HepG2 (cell line): ENCODE data around the gene GADD45B. TPM values are rescaled to one million over a fixed set of nuclear protein-coding genes. Genes with fewer than 3 reads are reported as not detected.
A peak's percentile ranks its signal among the peaks of the same experiment; 100 is the strongest.

ENCODE experiments used
- ATF7 ChIP-seq, 2 experiments: fragments of 450-650 bp in 1 of 2; sonication (generic) in 1 of 2; formaldehyde crosslinking in 1 of 2; IDR thresholded peaks; 2 replicates each; pipeline versions ENCODE4 v1.4.0 to v1.6.1; 2016 to 2020; ENCODE audit warnings: antibody characterized with exemption in 1 of 2, mild to moderate bottlenecking in 1 of 2, missing genetic modification reagents in 1 of 2
- CREM ChIP-seq, 2 experiments: sonication (generic) in 1 of 2; formaldehyde crosslinking in 1 of 2; IDR thresholded peaks; 2 replicates each; pipeline versions ENCODE4 v1.4.0 to v1.6.1; 2016 to 2020; ENCODE audit warnings: antibody characterized with exemption in 1 of 2, mild to moderate bottlenecking in 1 of 2, missing genetic modification reagents in 1 of 2
- DBP ChIP-seq: sonication (generic); formaldehyde crosslinking; IDR thresholded peaks from 2 replicates; pipeline ENCODE4 v1.4.0; 2020; ENCODE audit warnings: missing genetic modification reagents; ENCODE audit errors: not compliant biosample characterization
- HDAC1 ChIP-seq: sonication (generic); formaldehyde crosslinking; IDR thresholded peaks from 2 replicates; pipeline ENCODE4 v1.5.1; 2020; ENCODE audit warnings: mild to moderate bottlenecking, missing genetic modification reagents
- MEIS2 ChIP-seq: sonication (generic); formaldehyde crosslinking; IDR thresholded peaks from 2 replicates; pipeline ENCODE4 v1.9.0; 2021; ENCODE audit warnings: mild to moderate bottlenecking, missing genetic modification reagents
- MLLT10 ChIP-seq: sonication (generic); formaldehyde crosslinking; IDR thresholded peaks from 2 replicates; pipeline ENCODE4 v1.4.0; 2020; ENCODE audit warnings: missing genetic modification reagents
- NFKBIZ ChIP-seq: IDR thresholded peaks from 2 replicates; pipeline ENCODE4 v1.6.1; 2018; ENCODE audit warnings: missing genetic modification reagents, missing compliant biosample characterization
- STAT6 ChIP-seq: sonication (generic); formaldehyde crosslinking; IDR thresholded peaks from 2 replicates; pipeline ENCODE4 v1.4.0; 2020; ENCODE audit warnings: missing genetic modification reagents, mild to moderate bottlenecking, borderline replicate concordance
- ZBTB14 ChIP-seq: sonication (generic); formaldehyde crosslinking; IDR thresholded peaks from 2 replicates; pipeline ENCODE4 v1.4.0; 2020; ENCODE audit warnings: missing genetic modification reagents
- ZBTB3 ChIP-seq: sonication (generic); formaldehyde crosslinking; IDR thresholded peaks from 2 replicates; pipeline ENCODE4 v1.4.0; 2020; ENCODE audit warnings: low read depth, mild to moderate bottlenecking, moderate library complexity, missing genetic modification reagents, borderline replicate concordance
- ZFAT ChIP-seq: sonication (generic); formaldehyde crosslinking; conservative IDR thresholded peaks from 2 replicates; pipeline ENCODE4 v1.8.1; 2023; ENCODE audit warnings: missing genetic modification reagents, inconsistent platforms
- ZNF280B ChIP-seq: sonication (generic); formaldehyde crosslinking; IDR thresholded peaks from 2 replicates; pipeline ENCODE4 v1.5.0; 2020; ENCODE audit warnings: missing genetic modification reagents, mild to moderate bottlenecking, borderline replicate concordance
- ZSCAN25 ChIP-seq: sonication (generic); formaldehyde crosslinking; IDR thresholded peaks from 2 replicates; pipeline ENCODE4 v1.8.0; 2022; ENCODE audit warnings: mild to moderate bottlenecking, missing genetic modification reagents
- polyA plus RNA-seq, 8 experiments: library from polyadenylated mRNA; depleted of rRNA in 3 of 8; stranded (reverse) in 7 of 8; unstranded in 1 of 8; fragments of >200 nt; fragmentation: Illumina TruSeq in 4 of 8; extraction: Trizol in 4 of 8; gene quantifications; 2 replicates each; pipeline versions ENCODE4 v1.2.1 to v1.2.3, GENCODE V29; 2011 to 2016; ENCODE audit warnings: low read depth in 4 of 8, missing spikeins in 1 of 8, mixed read lengths in 1 of 8; ENCODE audit not compliant: insufficient read depth in 1 of 8
- total RNA-seq, 5 experiments: library from RNA; depleted of rRNA; stranded (reverse); fragments of >200 nt; fragmentation: Illumina TruSeq; extraction: Trizol; gene quantifications; 2 replicates each; pipeline ENCODE4 v1.2.3, GENCODE V29; 2016; ENCODE audit warnings: low read depth in 1 of 5
- TF ChIP-seq, protein P1 (sequence below): sonication (generic); formaldehyde crosslinking; IDR thresholded peaks from 2 replicates; pipeline ENCODE4 v1.5.0; 2020; ENCODE audit warnings: mild to moderate bottlenecking, missing genetic modification reagents, borderline replicate concordance

GADD45B gene
- total and polyA plus RNA-seq, 2 of the 13 experiments (the other 11 are each of a cell fraction or from before 2014, with no cell fraction given) = 4.6 to 34.1 TPM

- TF ChIP-seq, protein P1, sequence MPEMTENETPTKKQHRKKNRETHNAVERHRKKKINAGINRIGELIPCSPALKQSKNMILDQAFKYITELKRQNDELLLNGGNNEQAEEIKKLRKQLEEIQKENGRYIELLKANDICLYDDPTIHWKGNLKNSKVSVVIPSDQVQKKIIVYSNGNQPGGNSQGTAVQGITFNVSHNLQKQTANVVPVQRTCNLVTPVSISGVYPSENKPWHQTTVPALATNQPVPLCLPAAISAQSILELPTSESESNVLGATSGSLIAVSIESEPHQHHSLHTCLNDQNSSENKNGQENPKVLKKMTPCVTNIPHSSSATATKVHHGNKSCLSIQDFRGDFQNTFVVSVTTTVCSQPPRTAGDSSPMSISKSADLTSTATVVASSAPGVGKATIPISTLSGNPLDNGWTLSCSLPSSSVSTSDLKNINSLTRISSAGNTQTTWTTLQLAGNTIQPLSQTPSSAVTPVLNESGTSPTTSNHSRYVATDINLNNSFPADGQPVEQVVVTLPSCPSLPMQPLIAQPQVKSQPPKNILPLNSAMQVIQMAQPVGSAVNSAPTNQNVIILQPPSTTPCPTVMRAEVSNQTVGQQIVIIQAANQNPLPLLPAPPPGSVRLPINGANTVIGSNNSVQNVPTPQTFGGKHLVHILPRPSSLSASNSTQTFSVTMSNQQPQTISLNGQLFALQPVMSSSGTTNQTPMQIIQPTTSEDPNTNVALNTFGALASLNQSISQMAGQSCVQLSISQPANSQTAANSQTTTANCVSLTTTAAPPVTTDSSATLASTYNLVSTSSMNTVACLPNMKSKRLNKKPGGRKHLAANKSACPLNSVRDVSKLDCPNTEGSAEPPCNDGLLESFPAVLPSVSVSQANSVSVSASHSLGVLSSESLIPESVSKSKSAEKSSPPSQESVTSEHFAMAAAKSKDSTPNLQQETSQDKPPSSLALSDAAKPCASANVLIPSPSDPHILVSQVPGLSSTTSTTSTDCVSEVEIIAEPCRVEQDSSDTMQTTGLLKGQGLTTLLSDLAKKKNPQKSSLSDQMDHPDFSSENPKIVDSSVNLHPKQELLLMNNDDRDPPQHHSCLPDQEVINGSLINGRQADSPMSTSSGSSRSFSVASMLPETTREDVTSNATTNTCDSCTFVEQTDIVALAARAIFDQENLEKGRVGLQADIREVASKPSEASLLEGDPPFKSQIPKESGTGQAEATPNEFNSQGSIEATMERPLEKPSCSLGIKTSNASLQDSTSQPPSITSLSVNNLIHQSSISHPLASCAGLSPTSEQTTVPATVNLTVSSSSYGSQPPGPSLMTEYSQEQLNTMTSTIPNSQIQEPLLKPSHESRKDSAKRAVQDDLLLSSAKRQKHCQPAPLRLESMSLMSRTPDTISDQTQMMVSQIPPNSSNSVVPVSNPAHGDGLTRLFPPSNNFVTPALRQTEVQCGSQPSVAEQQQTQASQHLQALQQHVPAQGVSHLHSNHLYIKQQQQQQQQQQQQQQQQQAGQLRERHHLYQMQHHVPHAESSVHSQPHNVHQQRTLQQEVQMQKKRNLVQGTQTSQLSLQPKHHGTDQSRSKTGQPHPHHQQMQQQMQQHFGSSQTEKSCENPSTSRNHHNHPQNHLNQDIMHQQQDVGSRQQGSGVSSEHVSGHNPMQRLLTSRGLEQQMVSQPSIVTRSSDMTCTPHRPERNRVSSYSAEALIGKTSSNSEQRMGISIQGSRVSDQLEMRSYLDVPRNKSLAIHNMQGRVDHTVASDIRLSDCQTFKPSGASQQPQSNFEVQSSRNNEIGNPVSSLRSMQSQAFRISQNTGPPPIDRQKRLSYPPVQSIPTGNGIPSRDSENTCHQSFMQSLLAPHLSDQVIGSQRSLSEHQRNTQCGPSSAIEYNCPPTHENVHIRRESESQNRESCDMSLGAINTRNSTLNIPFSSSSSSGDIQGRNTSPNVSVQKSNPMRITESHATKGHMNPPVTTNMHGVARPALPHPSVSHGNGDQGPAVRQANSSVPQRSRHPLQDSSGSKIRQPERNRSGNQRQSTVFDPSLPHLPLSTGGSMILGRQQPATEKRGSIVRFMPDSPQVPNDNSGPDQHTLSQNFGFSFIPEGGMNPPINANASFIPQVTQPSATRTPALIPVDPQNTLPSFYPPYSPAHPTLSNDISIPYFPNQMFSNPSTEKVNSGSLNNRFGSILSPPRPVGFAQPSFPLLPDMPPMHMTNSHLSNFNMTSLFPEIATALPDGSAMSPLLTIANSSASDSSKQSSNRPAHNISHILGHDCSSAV (CRISPR knock-in tag) = no peak
- TF ChIP-seq ZFAT (CRISPR knock-in tag) (no peak), ATF7 (IDR thresholded peaks at IDR 0.05) (peak; percentile 43; the same call in 1 of the 2 replicates), ATF7 (CRISPR knock-in tag; IDR thresholded peaks at IDR 0.05) (no peak), CREM (IDR thresholded peaks at IDR 0.05) (peak; percentile 34; the same call in 1 of the 2 replicates), CREM (CRISPR knock-in tag; IDR thresholded peaks at IDR 0.05) (no peak), HDAC1 (0 out of 2 replicates have a peak, but pooled peaks have one; percentile 37), ZBTB14 (CRISPR knock-in tag) (no peak), NFKBIZ (no peak), ZSCAN25 (CRISPR knock-in tag) (no peak), DBP (CRISPR knock-in tag) (no peak), MEIS2 (CRISPR knock-in tag) (0 out of 2 replicates have a peak, but pooled peaks have one; percentile 28), ZBTB3 (CRISPR knock-in tag) (no peak), ZNF280B (CRISPR knock-in tag) (no peak), MLLT10 (no peak), STAT6 (CRISPR knock-in tag) (no peak)
Measured at GRCh38 chr19:2458054-2458453, 17.9 kb upstream of the GADD45B start (continued).
